Measurements from ENCODE around the gene ZCCHC2. TPM values are rescaled to one million over a fixed set of nuclear protein-coding genes. Genes with fewer than 3 reads are reported as not detected.

ZCCHC2 gene
- total and polyA plus RNA-seq, 2 donors (not counting 3 experiments of a cell fraction or from before 2014, with no cell fraction given) = 16.2 to 27.2 TPM

DNA sequence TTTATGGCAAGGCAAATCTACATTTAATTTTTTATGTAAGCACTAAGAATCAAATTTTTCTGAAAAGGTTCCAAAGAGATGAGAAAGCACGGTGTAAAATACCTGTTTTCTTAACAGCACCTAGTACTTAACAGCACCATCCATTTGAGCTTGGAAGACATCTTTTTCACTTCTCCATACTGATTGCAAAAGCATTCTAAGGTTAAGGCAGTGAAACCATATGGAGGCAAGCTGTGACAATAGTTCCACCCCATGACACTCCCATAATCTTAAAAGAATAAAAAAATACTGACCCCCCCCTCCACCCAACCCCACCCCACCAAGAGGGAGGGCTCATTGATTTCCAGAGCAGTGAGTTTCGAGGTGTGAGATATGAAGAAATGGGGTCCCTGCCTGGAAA lies 60.6 kb downstream of the ZCCHC2 start:
- H3K27me3 ChIP-seq (ENCODE audit: control insufficient read depth in 2 of 2, insufficient read depth in 2 of 2, low read length in 2 of 2) = no peaks in the 10 kb centered on the region
- intact Hi-C loops (cut with micrococcal nuclease) = no loop called here
- no peaks in the 10 kb centered on the region for H4K20me1 ChIP-seq (replicated peaks; ENCODE audit: control insufficient read depth, extremely low read depth, insufficient read depth, low read length)
- POLR2A ChIA-PET = no interaction called here
- H3K4me1 ChIP-seq (ENCODE audit: control insufficient read depth, extremely low read depth, insufficient read depth, low read length) = peaks cover 14% of the 10 kb centered on the region
- H3K36me3 ChIP-seq (ENCODE audit: control insufficient read depth in 2 of 2, extremely low read depth in 1 of 2, insufficient read depth in 2 of 2, low read length in 2 of 2) = no peaks in the 10 kb centered on the region
- no peaks in the 10 kb centered on the region for H3K79me2 ChIP-seq (ENCODE audit: control insufficient read depth, insufficient read depth, low read length)
- no peaks in the 10 kb centered on the region for H3K9me3 ChIP-seq (replicated peaks; ENCODE audit: control insufficient read depth, insufficient read depth, low read length)
- no peak for DNase-seq (ENCODE audit: low read depth, low spot score)
- no TSS peak for BruUV-seq (replicated peaks)
- TF ChIP-seq FOS (IDR thresholded peaks at IDR 0.05; ENCODE audit: borderline replicate concordance, insufficient read depth, low read length) (no peak), POLR2A (IDR thresholded peaks at IDR 0.05; ENCODE audit: low read depth, low read length) (no peak), JUN (IDR thresholded peaks at IDR 0.05; ENCODE audit: borderline replicate concordance, insufficient read depth, insufficient read length, low read depth) (no peak), GATA2 (IDR thresholded peaks at IDR 0.05; ENCODE audit: insufficient read depth, insufficient read length, low read depth, low read length) (no peak), EZH2 (IDR thresholded peaks at IDR 0.05; ENCODE audit: borderline replicate concordance, low read depth, low read length, severe bottlenecking) (no peak), MYC (IDR thresholded peaks at IDR 0.05; ENCODE audit: low read depth, low read length) (no peak), POLR2AphosphoS5 (IDR thresholded peaks at IDR 0.05; ENCODE audit: insufficient read depth, low read depth, low read length) (no peak)
- TF ChIP-seq, protein P1, sequence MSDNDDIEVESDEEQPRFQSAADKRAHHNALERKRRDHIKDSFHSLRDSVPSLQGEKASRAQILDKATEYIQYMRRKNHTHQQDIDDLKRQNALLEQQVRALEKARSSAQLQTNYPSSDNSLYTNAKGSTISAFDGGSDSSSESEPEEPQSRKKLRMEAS (IDR thresholded peaks at IDR 0.05; ENCODE audit: insufficient read depth, insufficient read length) = no peak
- TF ChIP-seq, protein P2, sequence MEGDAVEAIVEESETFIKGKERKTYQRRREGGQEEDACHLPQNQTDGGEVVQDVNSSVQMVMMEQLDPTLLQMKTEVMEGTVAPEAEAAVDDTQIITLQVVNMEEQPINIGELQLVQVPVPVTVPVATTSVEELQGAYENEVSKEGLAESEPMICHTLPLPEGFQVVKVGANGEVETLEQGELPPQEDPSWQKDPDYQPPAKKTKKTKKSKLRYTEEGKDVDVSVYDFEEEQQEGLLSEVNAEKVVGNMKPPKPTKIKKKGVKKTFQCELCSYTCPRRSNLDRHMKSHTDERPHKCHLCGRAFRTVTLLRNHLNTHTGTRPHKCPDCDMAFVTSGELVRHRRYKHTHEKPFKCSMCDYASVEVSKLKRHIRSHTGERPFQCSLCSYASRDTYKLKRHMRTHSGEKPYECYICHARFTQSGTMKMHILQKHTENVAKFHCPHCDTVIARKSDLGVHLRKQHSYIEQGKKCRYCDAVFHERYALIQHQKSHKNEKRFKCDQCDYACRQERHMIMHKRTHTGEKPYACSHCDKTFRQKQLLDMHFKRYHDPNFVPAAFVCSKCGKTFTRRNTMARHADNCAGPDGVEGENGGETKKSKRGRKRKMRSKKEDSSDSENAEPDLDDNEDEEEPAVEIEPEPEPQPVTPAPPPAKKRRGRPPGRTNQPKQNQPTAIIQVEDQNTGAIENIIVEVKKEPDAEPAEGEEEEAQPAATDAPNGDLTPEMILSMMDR (IDR thresholded peaks at IDR 0.05; ENCODE audit: extremely low read depth in 1 of 2, insufficient read depth in 1 of 2, low read depth in 1 of 2, low read length in 2 of 2) = no peak
- no peak overlapping the region for H3K4me3 ChIP-seq (replicated peaks in 1 of 3; ENCODE audit: insufficient read depth in 1 of 3, low read depth in 1 of 3, low read length in 3 of 3)
- no peak overlapping the region for H3K4me2 ChIP-seq (ENCODE audit: insufficient read depth, low read length)
- H3K9me1 ChIP-seq (replicated peaks; ENCODE audit: control insufficient read depth, extremely low read depth, insufficient read depth, low read length) = no peaks in the 10 kb centered on the region
- dilution Hi-C loops (cut with MboI; ENCODE audit: extremely low pct_ligation_motif_present, low sequenced_read_pairs) = no loop called here
- H3K9ac ChIP-seq (replicated peaks; ENCODE audit: extremely low read depth, insufficient read depth, low read length) = no peak overlapping the region
- no peak for FAIRE-seq
- no peak overlapping the region for H2AFZ ChIP-seq (ENCODE audit: low read depth, low read length)
- CTCF ChIA-PET = interaction anchor here (0.7 to 2.8 kb wide), 27 partner anchors 10 to 402 kb away, joined by 3 to 19 read pairs (median 4); partner anchors contain the start of genes PHLPP1, PIGN, RELCH and ZCCHC2
- no peak overlapping the region for H3K27ac ChIP-seq (ENCODE audit: insufficient read depth, low read depth, low read length)

Measured in endothelial cell of umbilical vein (primary cell).